Sigmoid colon (tissue), 4 donors: ENCODE data around the gene DENND5A.

ENCODE experiments used
- EP300 ChIP-seq, 4 donors: sonication (generic); formaldehyde crosslinking; IDR thresholded peaks; one replicate each; pipeline ENCODE4 v1.6.1; 2017; ENCODE audit warnings: antibody characterized with exemption in 4 of 4
- TF ChIP-seq, protein P1 (sequence below), 4 experiments: fragments of 450-650 bp in 3 of 4; fragments of 200-600 bp in 1 of 4; IDR thresholded peaks; one replicate each; pipeline ENCODE4 v1.5.1; 2016 to 2019; ENCODE audit warnings: antibody characterized with exemption in 4 of 4, mild to moderate bottlenecking in 3 of 4, moderate library complexity in 2 of 4

DNA sequence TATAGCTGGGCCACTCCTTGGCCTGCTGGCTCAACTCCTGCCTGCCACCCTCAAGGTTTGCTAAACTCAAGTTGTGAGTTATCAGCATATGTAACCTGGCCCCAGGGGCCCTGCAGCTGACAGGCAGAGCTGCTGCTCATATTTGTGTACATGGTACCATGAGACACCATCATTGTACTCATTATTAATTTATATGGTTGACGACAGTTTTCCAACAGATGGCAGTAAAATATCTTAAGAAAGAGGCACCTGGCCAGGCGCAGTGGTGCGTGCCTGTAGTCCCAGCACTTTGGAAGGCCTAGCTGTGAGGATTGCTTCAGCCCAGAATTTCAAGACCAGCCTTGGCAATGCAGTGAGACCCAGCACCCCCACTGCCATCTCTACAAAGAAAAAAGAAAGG lies 11.4 kb upstream of the DENND5A start:
- no peak for TF ChIP-seq EP300 (IDR thresholded peaks at IDR 0.05)
- TF ChIP-seq, protein P1, sequence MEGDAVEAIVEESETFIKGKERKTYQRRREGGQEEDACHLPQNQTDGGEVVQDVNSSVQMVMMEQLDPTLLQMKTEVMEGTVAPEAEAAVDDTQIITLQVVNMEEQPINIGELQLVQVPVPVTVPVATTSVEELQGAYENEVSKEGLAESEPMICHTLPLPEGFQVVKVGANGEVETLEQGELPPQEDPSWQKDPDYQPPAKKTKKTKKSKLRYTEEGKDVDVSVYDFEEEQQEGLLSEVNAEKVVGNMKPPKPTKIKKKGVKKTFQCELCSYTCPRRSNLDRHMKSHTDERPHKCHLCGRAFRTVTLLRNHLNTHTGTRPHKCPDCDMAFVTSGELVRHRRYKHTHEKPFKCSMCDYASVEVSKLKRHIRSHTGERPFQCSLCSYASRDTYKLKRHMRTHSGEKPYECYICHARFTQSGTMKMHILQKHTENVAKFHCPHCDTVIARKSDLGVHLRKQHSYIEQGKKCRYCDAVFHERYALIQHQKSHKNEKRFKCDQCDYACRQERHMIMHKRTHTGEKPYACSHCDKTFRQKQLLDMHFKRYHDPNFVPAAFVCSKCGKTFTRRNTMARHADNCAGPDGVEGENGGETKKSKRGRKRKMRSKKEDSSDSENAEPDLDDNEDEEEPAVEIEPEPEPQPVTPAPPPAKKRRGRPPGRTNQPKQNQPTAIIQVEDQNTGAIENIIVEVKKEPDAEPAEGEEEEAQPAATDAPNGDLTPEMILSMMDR (IDR thresholded peaks at IDR 0.05), result no peak
